Measurements from ENCODE around the gene ADRA2C. TPM values are rescaled to one million over a fixed set of nuclear protein-coding genes. Genes with fewer than 3 reads are reported as not detected.

Gene ADRA2C
- 17.2 TPM for total RNA-seq

- DNase-seq (ENCODE audit: extremely low spot score in 2 of 2), result no peak
- no peaks in the 10 kb centered on the region for H3K9me3 ChIP-seq
- H3K4me3 ChIP-seq, result peak within 1 kb of the TSS; percentile 40 to 55
- H3K36me3 ChIP-seq, result no peaks in the 10 kb centered on the region
- no peaks in the 10 kb centered on the region for H3K27me3 ChIP-seq
- peak within 1 kb of the TSS; percentile 74 for H3K27ac ChIP-seq
- intact Hi-C loops (cut with DNase I), result loop anchor here (5.0 kb wide), 2 partner anchors 129 to 1096 kb away; no protein-coding TSS in a partner anchor
- peaks cover 11% of the 10 kb centered on the region for H3K4me1 ChIP-seq
- no peak for TF ChIP-seq POLR2A (IDR thresholded peaks at IDR 0.05)
- TF ChIP-seq POLR2AphosphoS5 (IDR thresholded peaks at IDR 0.05; ENCODE audit: insufficient read depth in 1 of 2, low read depth in 1 of 2), result no peak
- no peak for TF ChIP-seq CTCF (IDR thresholded peaks at IDR 0.05)
These were observed at the start of gene ADRA2C for GRCh38 chr4:3766036-3766784. TSS of gene ADRA2C (plus strand) at chr4:3766385. CDS start at chr4:3766607, 222 bp downstream.

- H3K4me3 ChIP-seq, result no peak overlapping the region
- H3K27ac ChIP-seq, result no peak overlapping the region
- H3K36me3 ChIP-seq, result no peaks in the 10 kb centered on the region
- H3K4me1 ChIP-seq, result no peaks in the 10 kb centered on the region
- DNase-seq (ENCODE audit: extremely low spot score in 2 of 2), result no peak
- H3K9me3 ChIP-seq, result peaks cover 6% of the 10 kb centered on the region
- TF ChIP-seq POLR2A (IDR thresholded peaks at IDR 0.05), result no peak
- no peak for TF ChIP-seq POLR2AphosphoS5 (IDR thresholded peaks at IDR 0.05; ENCODE audit: insufficient read depth in 1 of 2, low read depth in 1 of 2)
- no peak for TF ChIP-seq CTCF (IDR thresholded peaks at IDR 0.05)
- intact Hi-C loops (cut with DNase I), result no loop called here
- H3K27me3 ChIP-seq, result no peaks in the 10 kb centered on the region
These were observed 49.5 kb upstream of the ADRA2C start for GRCh38 chr4:3716631-3717235.

- Histone ChIP-seq H3K9me3 (peaks cover 6% of the 10 kb centered on the region), H3K27me3 (no peaks in the 10 kb centered on the region), H3K27ac (no peak overlapping the region), H3K4me3 (no peak overlapping the region), H3K4me1 (no peaks in the 10 kb centered on the region), H3K36me3 (no peaks in the 10 kb centered on the region)
- DNase-seq (ENCODE audit: extremely low spot score in 2 of 2), result no peak
- intact Hi-C loops (cut with DNase I), result no loop called here
- TF ChIP-seq CTCF (IDR thresholded peaks at IDR 0.05), result no peak
- TF ChIP-seq POLR2A (IDR thresholded peaks at IDR 0.05), result no peak
- no peak for TF ChIP-seq POLR2AphosphoS5 (IDR thresholded peaks at IDR 0.05; ENCODE audit: insufficient read depth in 1 of 2, low read depth in 1 of 2)
These were observed 48.9 kb upstream of the ADRA2C start for GRCh38 chr4:3717241-3717640.

GRCh38 chr4:3718462-3718861 is 47.7 kb upstream of the ADRA2C start:
- Histone ChIP-seq H3K36me3 (no peaks in the 10 kb centered on the region), H3K9me3 (peaks cover 6% of the 10 kb centered on the region), H3K4me1 (no peaks in the 10 kb centered on the region), H3K27ac (no peak overlapping the region), H3K27me3 (no peaks in the 10 kb centered on the region), H3K4me3 (no peak overlapping the region)
- intact Hi-C loops (cut with DNase I), result no loop called here
- no peak for DNase-seq (ENCODE audit: extremely low spot score in 2 of 2)
- TF ChIP-seq POLR2AphosphoS5 (IDR thresholded peaks at IDR 0.05; ENCODE audit: insufficient read depth in 1 of 2, low read depth in 1 of 2) (no peak), CTCF (IDR thresholded peaks at IDR 0.05) (no peak)

GRCh38 chr4:3719191-3719590 is 47.0 kb upstream of the ADRA2C start:
- H3K27ac ChIP-seq, result no peak overlapping the region
- no peaks in the 10 kb centered on the region for H3K27me3 ChIP-seq
- intact Hi-C loops (cut with DNase I), result no loop called here
- DNase-seq (ENCODE audit: extremely low spot score in 2 of 2), result no peak
- H3K36me3 ChIP-seq, result no peaks in the 10 kb centered on the region
- no peak for TF ChIP-seq POLR2AphosphoS5 (IDR thresholded peaks at IDR 0.05; ENCODE audit: insufficient read depth in 1 of 2, low read depth in 1 of 2)
- no peak for TF ChIP-seq CTCF (IDR thresholded peaks at IDR 0.05)
- no peak for TF ChIP-seq POLR2A (IDR thresholded peaks at IDR 0.05)
- no peak overlapping the region for H3K4me3 ChIP-seq
- H3K4me1 ChIP-seq, result peaks cover 2% of the 10 kb centered on the region
- H3K9me3 ChIP-seq, result peaks cover 6% of the 10 kb centered on the region
